HG02973 (cell line): ENCODE results near the gene USH1C.

Experiments used
- ATAC-seq: cut with Tn5 transposase; IDR thresholded peaks from one replicate; pipeline ENCODE4 v1.9.1; 2021; ENCODE audit warnings: moderate library complexity; ENCODE audit not compliant: unreplicated experiment

The USH1C gene

GRCh38 chr11:17528906-17529843 lies 15.0 kb downstream of the USH1C start:
- no peak for ATAC-seq

- ATAC-seq, result peak; percentile 67
Measured at GRCh38 chr11:17528181-17528691, 16.0 kb downstream of the USH1C start.

- ATAC-seq, result no peak
Measured at GRCh38 chr11:17527628-17527995, 16.6 kb downstream of the USH1C start.

- ATAC-seq, result no peak
Measured at GRCh38 chr11:17526931-17527627, 17.1 kb downstream of the USH1C start.

GRCh38 chr11:17526326-17526725 lies 17.9 kb downstream of the USH1C start:
- no peak for ATAC-seq

- no peak for ATAC-seq
Measured at GRCh38 chr11:17525570-17525969, 18.6 kb downstream of the USH1C start.

GRCh38 chr11:17524221-17524620 lies 20.0 kb downstream of the USH1C start:
- ATAC-seq, result no peak

- ATAC-seq, result no peak
Measured at GRCh38 chr11:17522655-17523054, 21.6 kb downstream of the USH1C start.

GRCh38 chr11:17521106-17521900 lies 22.9 kb downstream of the USH1C start:
- ATAC-seq, result no peak

- ATAC-seq, result no peak
Measured at GRCh38 chr11:17519061-17519885, 24.9 kb downstream of the USH1C start.

GRCh38 chr11:17518366-17518765 lies 25.9 kb downstream of the USH1C start:
- no peak for ATAC-seq

GRCh38 chr11:17517186-17517585 lies 27.0 kb downstream of the USH1C start:
- ATAC-seq, result no peak

- no peak for ATAC-seq
Measured at GRCh38 chr11:17516551-17517150, 27.6 kb downstream of the USH1C start.

- ATAC-seq, result no peak
Measured at GRCh38 chr11:17515443-17516176, 28.6 kb downstream of the USH1C start.

- no peak for ATAC-seq
Measured at GRCh38 chr11:17514476-17514875, 29.7 kb downstream of the USH1C start.

- ATAC-seq, result no peak
Measured at GRCh38 chr11:17513853-17514252, 30.4 kb downstream of the USH1C start.

- ATAC-seq, result no peak
Measured at GRCh38 chr11:17512101-17512500, 32.1 kb downstream of the USH1C start.

- no peak for ATAC-seq
Measured at GRCh38 chr11:17511571-17511970, 32.6 kb downstream of the USH1C start.

GRCh38 chr11:17510507-17511206 lies 33.6 kb downstream of the USH1C start:
- no peak for ATAC-seq
